ENCODE data around the gene KIF27.
A peak's percentile ranks its signal among the peaks of the same experiment; 100 is the strongest.
"Not testable (repeated sequence)": the region's sequence is repeated elsewhere in the genome, so short reads cannot be mapped to it uniquely, and the experiment has no call there.

KIF27 gene

GRCh38 chr9:83930881-83931280, 9.6 kb upstream of the KIF27 start:
- no peak for DNase-seq

GRCh38 chr9:83927591-83927990, 6.4 kb upstream of the KIF27 start:
- no peak for DNase-seq

GRCh38 chr9:83920469-83920926, 734 bp downstream of the KIF27 start:
- DNase-seq = no peak

GRCh38 chr9:83919111-83919510, 2.1 kb downstream of the KIF27 start:
- no peak for DNase-seq

GRCh38 chr9:83912194-83912593, 9.0 kb downstream of the KIF27 start:
- not testable (repeated sequence) for DNase-seq

- no peak for DNase-seq
These were observed 15.1 kb downstream of the KIF27 start for GRCh38 chr9:83906144-83906543.

GRCh38 chr9:83900615-83901014, 20.6 kb downstream of the KIF27 start:
- DNase-seq = not testable (repeated sequence)

- not testable (repeated sequence) for DNase-seq
These were observed 26.9 kb downstream of the KIF27 start for GRCh38 chr9:83894301-83894700.

- DNase-seq = not testable (repeated sequence)
These were observed 34.7 kb downstream of the KIF27 start for GRCh38 chr9:83886498-83886897.

- DNase-seq = not testable (repeated sequence)
These were observed 35.5 kb downstream of the KIF27 start for GRCh38 chr9:83885559-83886240.

GRCh38 chr9:83881687-83882408, 39.4 kb downstream of the KIF27 start:
- DNase-seq = not testable (repeated sequence)

- DNase-seq = not testable (repeated sequence)
These were observed 45.7 kb downstream of the KIF27 start for GRCh38 chr9:83875559-83875958.

- not testable (repeated sequence) for DNase-seq
These were observed 71.3 kb downstream of the KIF27 start for GRCh38 chr9:83849895-83850294.

GRCh38 chr9:83837070-83837643, 84.1 kb downstream of the KIF27 start:
- DNase-seq = not testable (repeated sequence)

- DNase-seq = not testable (repeated sequence)
These were observed 90.7 kb downstream of the KIF27 start for GRCh38 chr9:83830426-83831071.

GRCh38 chr9:83824986-83825623, 96.1 kb downstream of the KIF27 start:
- DNase-seq = not testable (repeated sequence)

- peak; percentile 93 for DNase-seq
These were observed 103.6 kb downstream of the KIF27 start, which contains the start of gene GKAP1 for GRCh38 chr9:83817356-83818278. TSS of gene GKAP1 (minus strand) at chr9:83817769. CDS start at chr9:83806517, 11,252 bp downstream.

- DNase-seq = not testable (repeated sequence)
These were observed 104.2 kb downstream of the KIF27 start for GRCh38 chr9:83817011-83817355.

- DNase-seq = not testable (repeated sequence)
These were observed 106.1 kb downstream of the KIF27 start for GRCh38 chr9:83815120-83815519.

GRCh38 chr9:83809213-83809612, 112.0 kb downstream of the KIF27 start:
- not testable (repeated sequence) for DNase-seq

GRCh38 chr9:83804454-83804853, 116.8 kb downstream of the KIF27 start:
- not testable (repeated sequence) for DNase-seq

- not testable (repeated sequence) for DNase-seq
These were observed 117.3 kb downstream of the KIF27 start for GRCh38 chr9:83803941-83804340.
